T1000 (cell line): Measurements from ENCODE around the gene FAM3C.

Source experiments
- DNase-seq: peaks from one replicate; lab custom pipeline; 2025; ENCODE audit warnings: mixed read lengths; lab: John Stamatoyannopoulos, UW

The FAM3C gene

GRCh38 chr7:121410829-121411596, 14.9 kb upstream of the FAM3C start:
- DNase-seq, result no peak

GRCh38 chr7:121406944-121407343, 10.8 kb upstream of the FAM3C start:
- DNase-seq, result no peak

- DNase-seq, result no peak
Observed at GRCh38 chr7:121406461-121406860, 10.4 kb upstream of the FAM3C start.

GRCh38 chr7:121404348-121404747, 8.2 kb upstream of the FAM3C start:
- DNase-seq, result no peak

- DNase-seq, result no peak
Observed at GRCh38 chr7:121402701-121403100, 6.6 kb upstream of the FAM3C start.

GRCh38 chr7:121401896-121402295, 5.8 kb upstream of the FAM3C start:
- DNase-seq, result no peak

- DNase-seq, result no peak
Observed at GRCh38 chr7:121398246-121398645, 2.1 kb upstream of the FAM3C start.

- no peak for DNase-seq
Observed at GRCh38 chr7:121397822-121398221, 1.7 kb upstream of the FAM3C start.

- DNase-seq, result no peak
Observed at GRCh38 chr7:121397361-121397760, 1.3 kb upstream of the FAM3C start.

GRCh38 chr7:121395494-121395960, 581 bp downstream of the FAM3C start:
- peak; percentile 6 for DNase-seq

GRCh38 chr7:121394709-121395140, 1.4 kb downstream of the FAM3C start:
- no peak for DNase-seq

GRCh38 chr7:121393005-121393366, 3.1 kb downstream of the FAM3C start:
- no peak for DNase-seq

- no peak for DNase-seq
Observed at GRCh38 chr7:121392277-121393004, 3.7 kb downstream of the FAM3C start.

GRCh38 chr7:121391686-121392085, 4.4 kb downstream of the FAM3C start:
- no peak for DNase-seq

- DNase-seq, result no peak
Observed at GRCh38 chr7:121390617-121391016, 5.5 kb downstream of the FAM3C start.

- no peak for DNase-seq
Observed at GRCh38 chr7:121390109-121390508, 6.0 kb downstream of the FAM3C start.

GRCh38 chr7:121388950-121389349, 7.2 kb downstream of the FAM3C start:
- no peak for DNase-seq

- no peak for DNase-seq
Observed at GRCh38 chr7:121385800-121386179, 10.3 kb downstream of the FAM3C start.

- DNase-seq, result no peak
Observed at GRCh38 chr7:121385056-121385799, 10.9 kb downstream of the FAM3C start.

GRCh38 chr7:121384265-121384664, 11.8 kb downstream of the FAM3C start:
- no peak for DNase-seq

- DNase-seq, result no peak
Observed at GRCh38 chr7:121383235-121383910, 12.7 kb downstream of the FAM3C start.

- DNase-seq, result no peak
Observed at GRCh38 chr7:121382473-121382872, 13.6 kb downstream of the FAM3C start.
